RWPE1 (cell line): ENCODE results near the gene C1QTNF8.

Experiments
- CTCF ChIA-PET: fragments of 350-600 bp; sonication (Branson Sonifier 250); formaldehyde crosslinking; extraction: SDS; loops from one replicate; lab custom pipeline; 2021; lab: Yijun Ruan, JAX
- POLR2A ChIA-PET: fragments of 400-600 bp; formaldehyde crosslinking; extraction: SDS; loops from one replicate; lab custom pipeline; 2020; ENCODE audit warnings: antibody characterized with exemption; ENCODE audit not compliant: low non-redundant PET; lab: Yijun Ruan, JAX
- DNase-seq: peaks from one replicate; pipeline ENCODE4 v3.0.0; 2012; ENCODE audit warnings: low spot score
- H3K27ac ChIP-seq: fragments of 450-650 bp; 2 replicates; pipeline ENCODE4 v1.5.1; 2017
- CTCF ChIP-seq: fragments of 450-650 bp; conservative IDR thresholded peaks from 2 replicates; pipeline ENCODE4 v1.5.1; 2017; ENCODE audit warnings: low read depth, mild to moderate bottlenecking

Gene C1QTNF8

GRCh38 chr16:1053121-1053521 lies 42.9 kb downstream of the C1QTNF8 start:
- no peak for DNase-seq
- ChIA-PET CTCF (interaction anchor here (0.6 kb wide), 1 partner anchor 241 kb away, joined by 4 read pairs; no protein-coding TSS in a partner anchor), POLR2A (no interaction called here)
- TF ChIP-seq CTCF, result no peak
- no peak overlapping the region for H3K27ac ChIP-seq

DNA sequence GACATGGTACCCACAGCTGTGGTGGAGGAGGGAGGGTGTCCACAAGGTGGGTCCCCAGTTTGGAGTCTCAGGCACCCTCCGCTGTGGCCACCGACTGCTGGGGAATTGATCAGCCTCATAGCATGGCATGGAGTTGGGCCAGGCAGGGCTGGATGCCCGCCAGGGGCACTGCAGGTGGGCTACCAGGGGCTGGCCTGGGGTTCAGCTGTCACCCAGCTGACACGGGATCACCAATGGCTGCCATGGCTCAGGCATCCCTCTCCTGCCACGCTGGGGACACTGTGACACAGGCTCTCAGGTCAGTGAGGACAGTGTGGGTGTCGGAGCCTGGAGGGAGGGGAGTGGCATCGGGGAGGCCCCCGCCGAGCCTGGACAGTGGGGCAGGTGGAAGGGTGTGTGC lies 43.3 kb downstream of the C1QTNF8 start:
- no peak for DNase-seq
- H3K27ac ChIP-seq, result no peak overlapping the region
- ChIA-PET CTCF (interaction anchor here (0.6 to 0.7 kb wide), 2 partner anchors 79 to 241 kb away, joined by 3 to 4 read pairs; no protein-coding TSS in a partner anchor), POLR2A (no interaction called here)
- TF ChIP-seq CTCF, result no peak

GRCh38 chr16:1051446-1051845 lies 44.6 kb downstream of the C1QTNF8 start:
- POLR2A ChIA-PET, result no interaction called here

DNA sequence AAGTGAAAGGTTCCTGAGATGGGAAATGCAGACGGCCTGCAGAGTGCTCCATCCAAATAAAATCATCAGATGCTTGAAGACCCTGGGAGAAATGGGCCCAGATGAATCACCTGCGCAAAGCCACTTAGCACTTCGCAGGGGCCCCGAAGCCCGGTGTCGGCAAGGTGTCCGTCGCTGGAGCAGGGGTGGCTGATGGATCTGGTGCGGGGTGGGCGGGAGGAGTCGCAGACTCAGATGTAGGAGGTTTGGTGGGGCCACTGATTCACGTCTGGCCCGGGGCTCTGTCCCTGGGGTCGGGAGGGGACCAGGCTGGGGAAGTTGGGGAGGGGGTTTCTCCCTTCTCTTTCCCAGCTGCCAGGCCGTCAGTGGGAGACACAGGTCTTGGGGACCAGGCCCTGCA lies 45.1 kb downstream of the C1QTNF8 start:
- DNase-seq, result no peak
- no peak overlapping the region for H3K27ac ChIP-seq
- CTCF ChIA-PET, result no interaction called here
- POLR2A ChIA-PET, result no interaction called here
- TF ChIP-seq CTCF, result no peak

More at GRCh38 chr16:1051446-1051845, 44.6 kb downstream of the C1QTNF8 start:
- no peak for TF ChIP-seq CTCF
- H3K27ac ChIP-seq, result no peak overlapping the region
- no peak for DNase-seq
- CTCF ChIA-PET, result no interaction called here

DNA sequence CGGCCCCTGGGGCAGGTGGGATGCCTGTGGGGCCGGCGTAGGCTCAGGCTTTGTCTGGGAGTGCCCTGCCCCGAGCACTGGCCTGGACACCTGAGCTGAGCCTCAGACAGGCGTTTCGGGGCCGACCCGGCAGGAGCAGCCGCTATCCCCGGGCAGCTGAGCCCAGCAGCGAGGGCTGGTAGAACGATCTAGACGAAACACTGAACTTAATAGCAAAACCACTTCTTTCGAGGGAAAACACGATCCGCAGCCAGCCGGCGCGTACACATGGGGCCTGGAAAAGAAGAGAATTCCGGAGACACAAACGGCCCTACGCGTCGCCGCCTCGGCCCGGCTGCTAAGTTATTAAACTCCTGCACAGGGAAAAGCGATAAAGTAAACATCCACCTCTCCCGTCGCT lies 45.5 kb downstream of the C1QTNF8 start:
- TF ChIP-seq CTCF, result no peak
- DNase-seq, result no peak
- no peak overlapping the region for H3K27ac ChIP-seq
- POLR2A ChIA-PET, result no interaction called here
- CTCF ChIA-PET, result no interaction called here

DNA sequence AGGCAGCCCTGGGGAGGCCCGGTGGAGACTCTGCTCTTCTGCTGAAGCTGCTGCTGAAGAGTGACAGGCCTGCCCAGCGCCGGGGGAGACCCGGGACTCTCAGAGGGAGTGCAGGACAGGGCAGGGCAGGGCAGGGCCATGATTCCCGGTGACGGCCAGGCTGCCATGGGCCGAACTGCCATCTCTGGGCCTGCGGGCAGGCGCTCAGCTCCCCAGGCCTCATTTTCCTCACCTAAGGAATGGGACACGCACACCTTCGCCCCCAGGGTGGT lies 46.1 kb downstream of the C1QTNF8 start:
- no peak for TF ChIP-seq CTCF
- POLR2A ChIA-PET, result no interaction called here
- no peak overlapping the region for H3K27ac ChIP-seq
- CTCF ChIA-PET, result no interaction called here
- DNase-seq, result no peak
